Stimulated activated naive CD8-positive, alpha-beta T cell treated with anti-CD3 and anti-CD28 coated beads, Interleukin-15, Interleukin-2, amounts not matched to agents 100 U/mL and 50 U/mL, for 24 hours (primary cell): Measurements from ENCODE around the gene DYRK3.
A peak's percentile ranks its signal among the peaks of the same experiment; 100 is the strongest.

Experiments used
- ATAC-seq: fragments of 150-1000 bp; cut with Tn5 transposase; one replicate; pipeline ENCODE4 v1.10.0; 2021
- DNase-seq: peaks from one replicate; pipeline ENCODE4 v3.0.0; 2021

The DYRK3 gene

GRCh38 chr1:206661161-206661820 lies 26.0 kb downstream of the DYRK3 start:
- no peak for ATAC-seq

GRCh38 chr1:206662396-206663092 lies 27.2 kb downstream of the DYRK3 start:
- ATAC-seq (peak; percentile 64), DNase-seq (no peak)

More at GRCh38 chr1:206661161-206661820, 26.0 kb downstream of the DYRK3 start:
- DNase-seq: no peak

- DNase-seq: no peak
- ATAC-seq: no peak
Observed at GRCh38 chr1:206663362-206663761, 28.0 kb downstream of the DYRK3 start.

GRCh38 chr1:206663832-206664652 lies 28.7 kb downstream of the DYRK3 start:
- DNase-seq (peak; percentile 79), ATAC-seq (peak; percentile 64)

- ATAC-seq (no peak), DNase-seq (no peak)
Observed at GRCh38 chr1:206664740-206665139, 29.4 kb downstream of the DYRK3 start.

GRCh38 chr1:206666031-206666561 lies 30.8 kb downstream of the DYRK3 start:
- no peak for DNase-seq
- no peak for ATAC-seq

- no peak for DNase-seq
- ATAC-seq: no peak
Observed at GRCh38 chr1:206666954-206667665, 31.8 kb downstream of the DYRK3 start.

GRCh38 chr1:206668351-206668750 lies 33.0 kb downstream of the DYRK3 start:
- DNase-seq (no peak), ATAC-seq (no peak)

GRCh38 chr1:206668874-206669410 lies 33.6 kb downstream of the DYRK3 start:
- ATAC-seq: no peak
- no peak for DNase-seq

- ATAC-seq: no peak
Observed at GRCh38 chr1:206672011-206672688, 36.8 kb downstream of the DYRK3 start.

GRCh38 chr1:206672844-206673758 lies 37.8 kb downstream of the DYRK3 start:
- DNase-seq: no peak
- no peak for ATAC-seq

More at GRCh38 chr1:206672011-206672688, 36.8 kb downstream of the DYRK3 start:
- no peak for DNase-seq

GRCh38 chr1:206674236-206674635 lies 38.9 kb downstream of the DYRK3 start:
- DNase-seq (no peak), ATAC-seq (no peak)

GRCh38 chr1:206674745-206675175 lies 39.4 kb downstream of the DYRK3 start:
- DNase-seq (no peak), ATAC-seq (no peak)

- DNase-seq (no peak), ATAC-seq (no peak)
Observed at GRCh38 chr1:206676499-206676898, 41.2 kb downstream of the DYRK3 start.

GRCh38 chr1:206678490-206678889 lies 43.2 kb downstream of the DYRK3 start:
- DNase-seq (no peak), ATAC-seq (no peak)

- ATAC-seq (peak; percentile 47), DNase-seq (peak; percentile 47)
Observed at GRCh38 chr1:206679738-206680211, 44.4 kb downstream of the DYRK3 start.

GRCh38 chr1:206680279-206680678 lies 44.9 kb downstream of the DYRK3 start:
- ATAC-seq: peak; percentile 32
- no peak for DNase-seq

GRCh38 chr1:206681359-206681758 lies 46.0 kb downstream of the DYRK3 start:
- DNase-seq (no peak), ATAC-seq (no peak)

- DNase-seq (no peak), ATAC-seq (no peak)
Observed at GRCh38 chr1:206682111-206682510, 46.8 kb downstream of the DYRK3 start.

GRCh38 chr1:206683313-206683712 lies 48.0 kb downstream of the DYRK3 start:
- DNase-seq (no peak), ATAC-seq (no peak)
